Measurements from ENCODE around the gene CCDC69.

The CCDC69 gene

GRCh38 chr5:151213803-151214613, 9.9 kb downstream of the CCDC69 start:
- H3K27ac ChIP-seq, result no peak overlapping the region
- TF ChIP-seq CTCF (IDR thresholded peaks at IDR 0.05) (no peak), ZFX (IDR thresholded peaks at IDR 0.05; ENCODE audit: borderline replicate concordance) (no peak)

DNA sequence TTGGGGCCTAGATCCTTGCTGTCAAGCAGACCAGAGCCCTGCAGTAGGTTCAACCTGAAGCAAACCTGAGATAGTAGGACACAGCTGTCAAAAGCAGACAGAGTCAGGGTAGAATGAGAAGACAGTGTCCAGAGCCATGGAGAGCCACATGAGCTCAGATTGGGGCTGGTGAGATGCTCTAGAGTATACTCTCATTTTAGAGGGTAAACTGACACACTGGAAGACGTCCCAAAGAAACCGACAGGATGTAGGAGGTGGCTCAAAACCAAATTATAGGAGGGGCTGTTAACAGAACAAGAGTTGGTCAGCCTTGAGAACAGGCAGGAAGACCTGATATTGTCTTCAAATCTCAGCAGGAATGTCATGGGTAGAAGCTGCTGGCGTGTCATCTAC, 11.5 kb downstream of the CCDC69 start:
- no peak overlapping the region for H3K27ac ChIP-seq
- TF ChIP-seq ZFX (IDR thresholded peaks at IDR 0.05; ENCODE audit: borderline replicate concordance) (no peak), CTCF (IDR thresholded peaks at IDR 0.05) (no peak)

DNA sequence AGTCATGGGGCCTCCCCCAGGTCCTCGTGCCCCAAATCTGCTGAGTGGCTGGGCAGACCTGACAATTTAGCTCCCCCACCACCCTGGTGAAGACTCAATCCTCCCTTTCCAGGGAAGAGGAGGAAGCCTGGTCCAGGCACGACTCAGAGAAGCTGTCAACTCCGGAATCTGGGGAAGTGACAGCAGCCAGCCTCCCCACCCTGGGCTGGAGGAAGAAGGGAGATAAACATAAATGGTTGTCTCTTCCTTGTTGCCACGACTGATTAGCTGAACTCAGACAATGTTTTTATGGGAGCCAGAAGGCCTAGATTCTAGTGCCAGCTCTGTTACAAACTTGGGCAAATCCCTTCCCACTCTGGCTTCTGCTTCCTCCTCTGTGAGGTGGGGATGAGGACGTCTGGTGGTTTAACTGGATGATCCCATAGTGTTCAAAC, 15.4 kb downstream of the CCDC69 start:
- no peak overlapping the region for H3K27ac ChIP-seq
- TF ChIP-seq ZFX (IDR thresholded peaks at IDR 0.05; ENCODE audit: borderline replicate concordance) (no peak), CTCF (IDR thresholded peaks at IDR 0.05) (no peak)

GRCh38 chr5:151205411-151205810, 18.5 kb downstream of the CCDC69 start:
- TF ChIP-seq CTCF (IDR thresholded peaks at IDR 0.05) (no peak), ZFX (IDR thresholded peaks at IDR 0.05; ENCODE audit: borderline replicate concordance) (no peak)
- H3K27ac ChIP-seq, result no peak overlapping the region

GRCh38 chr5:151204051-151204450, 19.8 kb downstream of the CCDC69 start:
- TF ChIP-seq CTCF (IDR thresholded peaks at IDR 0.05) (no peak), ZFX (IDR thresholded peaks at IDR 0.05; ENCODE audit: borderline replicate concordance) (no peak)
- H3K27ac ChIP-seq, result no peak overlapping the region

GRCh38 chr5:151202381-151203139, 21.3 kb downstream of the CCDC69 start:
- no peak overlapping the region for H3K27ac ChIP-seq
- TF ChIP-seq ZFX (IDR thresholded peaks at IDR 0.05; ENCODE audit: borderline replicate concordance) (no peak), CTCF (IDR thresholded peaks at IDR 0.05) (no peak)

Measured in 22Rv1 (cell line).